ENCODE data around the gene NF2.

The NF2 gene

DNA sequence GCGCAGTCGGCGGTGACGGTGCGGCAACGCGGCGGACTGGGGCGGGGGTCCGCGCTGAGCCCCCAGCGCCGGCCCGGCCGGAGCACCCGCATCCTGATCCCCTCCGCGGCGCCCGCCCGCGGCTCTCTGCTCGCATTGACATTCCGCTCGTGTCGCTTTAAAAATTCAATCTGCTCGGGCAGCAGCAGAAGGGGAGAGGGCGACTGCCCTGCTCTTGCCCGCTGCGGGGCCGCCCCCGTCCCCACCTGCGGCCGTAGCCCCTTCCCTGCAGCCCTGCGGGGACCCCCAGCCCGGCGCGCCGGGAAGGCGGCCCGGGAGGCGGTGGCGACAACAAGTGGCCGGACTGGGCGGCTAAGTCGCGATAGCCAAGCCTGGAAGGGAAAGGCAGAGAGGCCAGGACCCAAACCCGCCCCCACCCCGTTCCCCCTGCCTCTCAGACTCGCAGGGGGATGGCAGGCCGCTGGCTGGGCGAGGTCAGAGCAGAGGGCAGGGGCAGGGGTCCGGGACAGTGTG, 117.4 kb downstream of the NF2 start:
- TF ChIP-seq, protein P1, sequence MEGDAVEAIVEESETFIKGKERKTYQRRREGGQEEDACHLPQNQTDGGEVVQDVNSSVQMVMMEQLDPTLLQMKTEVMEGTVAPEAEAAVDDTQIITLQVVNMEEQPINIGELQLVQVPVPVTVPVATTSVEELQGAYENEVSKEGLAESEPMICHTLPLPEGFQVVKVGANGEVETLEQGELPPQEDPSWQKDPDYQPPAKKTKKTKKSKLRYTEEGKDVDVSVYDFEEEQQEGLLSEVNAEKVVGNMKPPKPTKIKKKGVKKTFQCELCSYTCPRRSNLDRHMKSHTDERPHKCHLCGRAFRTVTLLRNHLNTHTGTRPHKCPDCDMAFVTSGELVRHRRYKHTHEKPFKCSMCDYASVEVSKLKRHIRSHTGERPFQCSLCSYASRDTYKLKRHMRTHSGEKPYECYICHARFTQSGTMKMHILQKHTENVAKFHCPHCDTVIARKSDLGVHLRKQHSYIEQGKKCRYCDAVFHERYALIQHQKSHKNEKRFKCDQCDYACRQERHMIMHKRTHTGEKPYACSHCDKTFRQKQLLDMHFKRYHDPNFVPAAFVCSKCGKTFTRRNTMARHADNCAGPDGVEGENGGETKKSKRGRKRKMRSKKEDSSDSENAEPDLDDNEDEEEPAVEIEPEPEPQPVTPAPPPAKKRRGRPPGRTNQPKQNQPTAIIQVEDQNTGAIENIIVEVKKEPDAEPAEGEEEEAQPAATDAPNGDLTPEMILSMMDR (IDR thresholded peaks at IDR 0.05; ENCODE audit: low read depth, low read length): no peak
- no peak for DNase-seq
- H3K4me1 ChIP-seq: peaks cover 20% of the 10 kb centered on the region
- H3K4me3 ChIP-seq (ENCODE audit: low read depth, low read length): peak overlapping the region; percentile 42
- peaks cover 24% of the 10 kb centered on the region for H3K27me3 ChIP-seq
- H3K9me3 ChIP-seq: no peaks in the 10 kb centered on the region
- no peaks in the 10 kb centered on the region for H3K36me3 ChIP-seq

DNA sequence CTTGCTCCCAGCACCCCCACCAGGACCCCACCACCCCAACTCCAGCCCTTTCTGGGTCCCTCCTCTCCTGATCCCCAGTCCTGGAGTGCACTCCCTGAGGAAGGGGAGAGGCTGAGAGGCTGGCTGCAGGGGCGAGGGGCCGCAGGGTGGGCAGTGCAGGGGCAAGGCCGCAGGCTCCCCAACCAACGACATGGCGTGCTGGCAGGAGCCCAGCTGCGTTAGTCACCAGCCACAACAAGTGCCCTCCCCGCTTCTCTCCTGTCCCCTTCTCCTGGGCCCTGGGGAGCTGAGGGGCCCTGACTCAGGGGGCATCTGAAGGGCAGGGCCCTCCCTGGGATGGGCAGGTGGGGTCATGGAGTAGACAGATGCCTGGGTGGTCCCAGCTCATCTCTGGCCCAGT, 118.7 kb downstream of the NF2 start:
- Histone ChIP-seq H3K9me3 (no peaks in the 10 kb centered on the region), H3K4me3 (ENCODE audit: low read depth, low read length) (no peak overlapping the region), H3K36me3 (no peaks in the 10 kb centered on the region), H3K27me3 (peaks cover 24% of the 10 kb centered on the region), H3K4me1 (peaks cover 19% of the 10 kb centered on the region)
- TF ChIP-seq, protein P1 (IDR thresholded peaks at IDR 0.05; ENCODE audit: low read depth, low read length): no peak
- DNase-seq: peak; percentile 45

DNA sequence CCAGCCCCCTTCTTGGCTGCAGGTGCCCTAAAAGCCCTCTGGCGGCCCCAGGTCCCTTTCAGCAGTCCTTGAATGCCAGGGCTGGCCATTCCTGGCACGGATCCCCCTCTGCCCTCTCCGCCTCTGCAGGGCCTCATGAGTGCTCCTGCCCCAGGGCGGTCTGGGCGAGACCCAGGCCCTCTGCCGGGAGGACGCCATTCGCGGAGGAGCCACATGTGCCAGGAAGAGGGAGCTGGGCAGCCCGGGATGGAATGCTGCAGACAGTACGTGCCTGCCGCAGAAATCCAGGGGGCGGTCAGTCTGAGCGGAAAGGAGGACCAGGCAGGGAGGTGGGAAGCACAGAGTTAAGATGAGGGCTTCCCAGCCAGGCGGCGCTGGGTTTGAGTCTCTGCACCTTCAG, 119.2 kb downstream of the NF2 start:
- no peak overlapping the region for H3K4me3 ChIP-seq (ENCODE audit: low read depth, low read length)
- H3K27me3 ChIP-seq: peaks cover 24% of the 10 kb centered on the region
- TF ChIP-seq, protein P1 (IDR thresholded peaks at IDR 0.05; ENCODE audit: low read depth, low read length): no peak
- no peak for DNase-seq
- peaks cover 19% of the 10 kb centered on the region for H3K4me1 ChIP-seq
- no peaks in the 10 kb centered on the region for H3K36me3 ChIP-seq
- H3K9me3 ChIP-seq: no peaks in the 10 kb centered on the region

DNA sequence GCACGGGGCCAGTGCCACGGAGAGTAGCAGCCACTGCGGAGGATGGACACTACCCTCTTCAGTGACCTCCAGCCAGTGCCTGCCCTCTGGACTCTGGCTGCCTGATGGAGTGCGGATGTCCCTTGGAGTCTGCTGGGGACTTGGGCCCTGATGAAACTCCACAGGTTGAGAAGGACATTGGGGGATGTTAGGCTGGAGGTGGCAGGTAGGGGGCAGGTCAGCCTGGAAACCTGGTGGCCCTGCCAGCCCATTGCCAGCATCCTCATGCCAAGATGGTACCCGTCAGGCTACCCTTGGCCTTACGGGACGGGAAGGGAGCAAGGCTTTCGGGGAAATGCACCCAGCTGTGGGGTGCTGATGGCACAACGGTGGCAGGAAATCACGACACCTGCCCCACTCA, 120.3 kb downstream of the NF2 start:
- TF ChIP-seq, protein P1 (IDR thresholded peaks at IDR 0.05; ENCODE audit: low read depth, low read length): peak; percentile 17; the same call in 1 of the 2 replicates
- H3K27me3 ChIP-seq: peaks cover 24% of the 10 kb centered on the region
- no peak overlapping the region for H3K4me3 ChIP-seq (ENCODE audit: low read depth, low read length)
- no peak for DNase-seq
- H3K9me3 ChIP-seq: no peaks in the 10 kb centered on the region
- no peaks in the 10 kb centered on the region for H3K36me3 ChIP-seq
- H3K4me1 ChIP-seq: peaks cover 18% of the 10 kb centered on the region

DNA sequence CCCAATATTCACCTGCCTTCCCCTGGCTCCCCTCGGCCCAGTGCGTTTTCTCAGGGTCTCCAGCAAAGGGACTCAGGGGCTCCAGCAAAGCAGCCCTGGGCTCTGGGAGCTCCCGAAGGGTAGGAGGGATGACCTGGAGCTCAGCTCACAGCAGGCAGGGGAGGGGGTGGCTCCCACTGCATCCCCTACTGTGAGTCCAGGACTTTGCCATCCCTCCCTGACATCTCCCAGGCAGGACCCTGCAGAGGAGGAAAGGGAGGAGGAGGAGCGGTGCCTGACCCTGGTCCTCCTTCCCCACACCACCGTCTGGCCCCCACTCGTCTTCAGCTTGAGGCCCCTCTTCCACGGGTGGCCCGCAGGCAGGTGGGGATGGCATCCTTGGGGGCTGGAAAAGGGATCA, 121.4 kb downstream of the NF2 start:
- no peak overlapping the region for H3K4me3 ChIP-seq (ENCODE audit: low read depth, low read length)
- no peaks in the 10 kb centered on the region for H3K36me3 ChIP-seq
- no peak for DNase-seq
- H3K4me1 ChIP-seq: peaks cover 10% of the 10 kb centered on the region
- peaks cover 17% of the 10 kb centered on the region for H3K27me3 ChIP-seq
- TF ChIP-seq, protein P1 (IDR thresholded peaks at IDR 0.05; ENCODE audit: low read depth, low read length): no peak
- no peaks in the 10 kb centered on the region for H3K9me3 ChIP-seq

DNA sequence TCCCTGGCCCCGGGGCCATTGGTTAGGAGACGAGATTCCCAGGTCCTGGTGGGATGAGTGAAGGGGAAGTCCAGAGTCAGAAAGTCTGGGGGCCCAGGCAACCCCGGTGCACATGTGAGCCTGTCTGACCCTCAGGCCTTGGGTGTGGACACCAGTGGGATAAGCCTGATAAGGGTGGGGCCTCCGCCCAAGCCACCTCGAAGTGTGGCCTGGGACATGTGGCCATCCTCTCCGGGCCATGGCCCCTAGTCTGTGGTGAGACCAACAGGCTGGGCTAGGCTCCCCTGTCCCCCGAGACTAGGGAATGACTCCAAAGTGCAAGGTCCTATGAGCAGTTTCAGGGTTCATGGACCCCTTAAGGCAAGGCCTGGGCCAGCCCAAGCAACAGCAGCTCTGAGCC, 122.7 kb downstream of the NF2 start:
- TF ChIP-seq, protein P1 (IDR thresholded peaks at IDR 0.05; ENCODE audit: low read depth, low read length): no peak
- H3K9me3 ChIP-seq: no peaks in the 10 kb centered on the region
- H3K4me1 ChIP-seq: peaks cover 10% of the 10 kb centered on the region
- H3K36me3 ChIP-seq: no peaks in the 10 kb centered on the region
- H3K27me3 ChIP-seq: peaks cover 5% of the 10 kb centered on the region
- H3K4me3 ChIP-seq (ENCODE audit: low read depth, low read length): no peak overlapping the region
- no peak for DNase-seq

Data from BE2C (cell line).